GM19099 (cell line): ENCODE data around the gene TMEM167A.

Experiments used
- POLR2A ChIP-seq: IDR thresholded peaks from 3 replicates; pipeline ENCODE4 v1.6.1; 2011; ENCODE audit warnings: low read depth; ENCODE audit not compliant: insufficient read length; ENCODE audit errors: extremely low read depth

Gene TMEM167A

GRCh38 chr5:83059341-83059740 lies 17.9 kb downstream of the TMEM167A start:
- no peak for TF ChIP-seq POLR2A

DNA sequence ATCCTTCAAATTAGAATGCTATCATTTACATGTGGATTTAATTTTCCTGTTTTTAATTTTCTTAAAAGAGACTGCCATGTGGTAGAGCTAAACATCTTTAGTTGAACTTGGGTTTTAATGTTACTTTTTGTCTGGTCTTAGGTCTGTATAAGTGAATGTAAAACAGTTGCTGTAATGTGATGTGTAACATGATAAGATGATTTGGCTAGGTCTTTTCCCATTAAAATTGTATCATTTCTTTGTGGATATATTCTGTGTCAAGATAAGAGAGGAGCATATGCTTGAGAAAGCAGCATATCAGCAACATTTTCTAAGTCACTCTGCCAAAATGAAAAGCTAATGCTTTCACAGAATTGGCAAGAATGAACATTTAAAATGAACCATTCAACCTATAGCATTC lies 18.5 kb downstream of the TMEM167A start:
- no peak for TF ChIP-seq POLR2A

DNA sequence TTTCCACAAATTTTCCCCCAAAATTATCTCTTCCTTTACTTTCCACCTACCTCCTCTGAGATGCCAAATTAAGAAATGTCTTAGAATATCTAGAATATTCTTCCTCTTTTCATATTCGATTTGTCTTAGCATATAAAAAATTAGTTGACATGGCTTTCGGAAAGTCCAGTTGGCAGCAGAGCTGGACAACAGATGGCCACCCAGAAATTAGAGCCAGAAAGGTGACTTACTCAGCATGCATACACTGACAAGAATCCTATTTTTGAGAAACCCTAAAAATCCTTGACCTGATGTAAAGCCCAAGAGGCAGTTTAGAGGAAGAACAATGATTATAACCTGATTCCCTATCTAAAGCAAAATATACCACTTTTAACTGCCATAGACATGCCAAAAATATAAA lies 22.0 kb downstream of the TMEM167A start:
- TF ChIP-seq POLR2A = no peak

DNA sequence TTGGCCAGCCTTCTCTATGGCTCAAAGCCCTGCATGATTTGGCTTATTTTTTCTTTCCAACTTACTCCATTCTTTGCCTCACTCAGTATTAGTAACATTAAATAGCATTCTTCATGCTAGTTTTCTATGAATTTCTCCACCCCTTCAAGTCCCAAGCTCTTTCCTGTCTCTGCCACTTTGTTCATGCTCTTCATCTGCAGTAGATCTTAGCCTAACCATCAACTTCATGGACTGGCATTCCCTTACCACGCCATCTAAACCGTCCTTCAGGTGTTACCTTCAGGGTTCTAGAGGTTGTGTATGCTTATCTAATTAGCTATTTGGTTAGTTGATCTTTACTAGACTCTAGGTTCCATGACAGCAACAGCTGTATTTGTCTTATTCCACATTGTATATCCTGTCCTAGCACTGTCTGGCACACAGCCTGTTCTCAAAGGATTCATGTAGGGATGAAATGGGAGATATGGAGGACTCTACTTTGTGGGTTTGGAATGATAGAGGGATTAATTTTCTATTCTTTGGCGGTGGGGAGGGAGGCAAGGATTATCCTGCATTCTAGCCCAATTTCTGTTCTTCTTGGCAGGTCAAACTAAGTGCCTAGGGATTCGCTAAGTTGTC lies 26.4 kb downstream of the TMEM167A start:
- no peak for TF ChIP-seq POLR2A

- no peak for TF ChIP-seq POLR2A
Observed at GRCh38 chr5:83049370-83049885, 27.8 kb downstream of the TMEM167A start.

DNA sequence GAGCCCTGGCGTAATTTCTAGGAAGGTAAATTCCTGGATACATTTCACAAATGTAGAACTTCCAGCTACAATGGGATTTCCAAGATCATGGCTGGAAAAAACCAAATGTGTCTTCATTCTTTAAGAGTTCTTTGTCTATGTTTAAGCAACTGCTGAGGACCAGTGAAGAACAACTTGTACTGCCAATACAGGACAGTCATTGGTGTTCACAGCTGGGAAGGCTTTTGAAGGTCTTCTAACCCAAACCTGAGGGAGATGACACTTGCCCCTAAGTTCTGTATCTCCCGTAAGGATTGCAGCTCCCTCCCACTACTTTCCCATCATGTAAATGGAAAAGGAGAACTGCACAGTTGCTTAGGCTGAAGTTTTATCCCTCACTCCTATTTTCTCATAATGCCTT lies 28.4 kb downstream of the TMEM167A start:
- no peak for TF ChIP-seq POLR2A

GRCh38 chr5:83048277-83048676 lies 28.9 kb downstream of the TMEM167A start:
- no peak for TF ChIP-seq POLR2A

DNA sequence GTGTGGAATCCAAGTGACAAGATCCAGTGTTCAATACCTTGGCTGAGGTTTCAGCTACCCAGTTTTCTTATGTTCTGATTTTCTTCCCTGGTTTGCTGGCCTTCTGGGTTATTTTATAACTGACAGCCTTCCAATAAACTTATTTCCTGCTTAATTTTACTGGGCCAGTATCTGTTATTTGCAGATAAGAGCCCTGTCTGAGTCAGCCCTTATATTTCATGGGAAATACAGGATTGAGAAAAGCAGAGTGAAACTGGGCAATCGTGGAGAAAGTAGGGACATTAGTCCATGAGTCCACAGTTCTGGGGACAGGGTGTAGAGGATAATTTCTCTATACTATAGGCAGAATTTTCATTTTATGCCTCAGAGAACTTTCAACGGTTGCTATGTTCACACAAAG lies 32.3 kb downstream of the TMEM167A start:
- TF ChIP-seq POLR2A = no peak

DNA sequence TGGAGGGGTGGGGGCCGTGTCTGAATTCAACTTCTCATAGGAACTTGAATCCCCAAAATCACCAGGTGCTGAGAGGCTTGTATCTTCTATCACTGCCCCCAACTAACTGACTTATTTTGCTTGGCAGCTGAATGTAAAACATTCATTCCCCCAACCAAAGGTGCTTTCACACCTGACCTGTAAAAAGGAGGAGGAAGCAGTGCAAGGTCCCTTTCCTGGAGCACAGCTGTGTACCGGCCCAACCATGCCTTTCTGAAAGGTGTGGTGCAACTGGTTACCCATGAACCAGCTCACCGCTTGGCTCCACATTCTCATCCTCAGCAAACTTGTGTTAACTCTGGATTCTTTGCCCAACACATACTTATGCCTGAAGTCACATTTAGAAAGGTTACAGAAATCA lies 34.7 kb downstream of the TMEM167A start:
- no peak for TF ChIP-seq POLR2A

- no peak for TF ChIP-seq POLR2A
Observed at GRCh38 chr5:83038924-83039323, 38.3 kb downstream of the TMEM167A start.

- no peak for TF ChIP-seq POLR2A
Observed at GRCh38 chr5:83036991-83037575, 40.1 kb downstream of the TMEM167A start.

DNA sequence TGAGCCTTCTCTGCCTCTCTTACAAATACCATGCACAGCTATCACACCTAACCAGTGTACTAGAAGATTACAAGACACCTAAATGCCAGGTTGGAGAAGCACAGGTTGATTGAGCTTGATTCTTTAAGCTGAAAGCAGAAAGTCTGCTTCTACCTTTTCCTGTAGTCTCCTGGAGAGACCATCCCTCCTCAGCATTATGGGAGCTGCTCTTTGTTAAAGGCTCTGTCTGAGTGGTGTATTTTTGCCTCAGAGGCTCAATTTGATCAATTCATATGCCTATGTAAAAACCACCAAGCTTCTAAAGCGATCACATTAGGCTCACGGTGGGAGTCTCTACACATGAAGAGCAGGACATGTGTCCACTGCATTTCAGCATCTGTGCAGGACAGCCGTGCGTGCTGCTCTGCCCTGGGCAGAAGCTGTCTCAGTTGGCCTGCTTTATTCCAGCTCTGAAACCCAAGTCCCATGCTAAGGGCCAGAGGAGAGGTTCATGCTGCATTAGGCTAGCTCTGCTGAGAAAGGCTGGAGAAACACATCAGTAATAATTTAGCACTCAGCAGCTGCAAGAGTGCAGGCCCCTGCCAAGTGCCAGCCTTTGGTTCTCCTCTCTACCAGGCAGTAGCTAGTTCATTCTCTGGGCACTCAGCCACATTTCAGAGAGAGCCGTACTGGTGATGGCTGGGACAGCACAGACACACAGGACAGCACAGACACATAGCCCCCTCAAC lies 41.7 kb downstream of the TMEM167A start:
- no peak for TF ChIP-seq POLR2A

DNA sequence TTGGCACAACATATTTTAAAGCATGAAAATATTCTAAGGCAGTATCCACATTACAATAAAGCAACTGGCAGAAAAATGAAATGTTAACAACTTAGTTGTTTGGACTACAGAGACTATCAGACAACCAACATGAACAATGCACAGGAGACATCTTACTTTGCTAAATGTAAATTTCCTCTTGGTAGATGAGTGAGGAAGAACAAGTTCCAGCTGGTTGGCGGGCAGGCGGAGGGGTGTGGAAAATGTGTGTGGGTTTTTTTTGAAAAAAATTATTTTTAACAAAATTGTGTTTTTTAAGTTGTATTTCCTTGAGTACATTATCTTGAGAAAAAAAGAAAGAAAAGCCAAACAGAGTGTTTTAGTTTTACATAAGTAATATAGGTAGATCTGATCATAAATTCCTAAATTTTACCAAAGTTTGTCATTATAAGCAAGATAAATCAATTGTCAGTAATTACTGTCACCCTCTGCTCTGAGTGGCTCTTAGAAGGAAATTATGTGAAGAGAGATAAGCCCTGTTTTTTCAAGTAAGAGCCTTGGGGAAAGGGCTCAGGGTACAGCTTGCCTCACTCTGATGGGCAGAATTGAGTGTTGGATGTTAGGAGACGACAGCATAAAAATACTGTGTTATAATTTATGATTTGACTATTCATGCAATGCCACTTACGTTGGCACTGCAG lies 42.5 kb downstream of the TMEM167A start:
- TF ChIP-seq POLR2A = no peak

DNA sequence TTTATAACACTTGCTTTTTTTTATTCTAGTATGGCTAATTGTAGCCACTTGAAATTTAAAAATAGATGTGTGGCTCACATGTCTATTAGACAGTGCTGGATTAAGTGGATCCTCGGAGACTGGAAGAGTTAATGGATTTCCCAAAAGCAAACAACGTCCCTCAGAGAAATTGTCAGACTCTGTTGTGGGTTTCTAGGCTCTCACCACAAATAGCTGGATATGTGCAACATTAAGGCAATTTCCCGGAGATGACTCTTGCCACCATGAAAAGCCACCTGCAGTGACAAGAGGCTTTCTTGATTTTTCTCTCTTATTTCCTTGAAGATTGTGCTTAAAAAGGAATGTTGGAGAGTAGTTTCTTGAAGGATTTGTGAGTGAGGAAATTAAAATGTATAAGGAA lies 43.2 kb downstream of the TMEM167A start:
- no peak for TF ChIP-seq POLR2A

GRCh38 chr5:83031381-83031780 lies 45.8 kb downstream of the TMEM167A start:
- TF ChIP-seq POLR2A = no peak
